Brain microvascular endothelial cell (primary cell): ENCODE data around the gene EML4.

Experiments
- DNase-seq: peaks from one replicate; pipeline ENCODE4 v3.0.0-alpha.2; 2020
- H3K27ac ChIP-seq: fragments of 250-450 bp; sonication (Bioruptor Pico); 2 replicates; pipeline ENCODE4 v1.5.1; 2020; ENCODE audit warnings: mild to moderate bottlenecking, moderate library complexity
- H3K27me3 ChIP-seq: fragments of 250-450 bp; sonication (Bioruptor Pico); replicated peaks from 2 replicates; pipeline ENCODE4 v1.5.1; 2020; ENCODE audit warnings: mild to moderate bottlenecking
- H3K36me3 ChIP-seq: fragments of 250-450 bp; sonication (Bioruptor Pico); replicated peaks from 2 replicates; pipeline ENCODE4 v1.5.1; 2020; ENCODE audit warnings: mild to moderate bottlenecking
- H3K4me3 ChIP-seq: 2 replicates; pipeline ENCODE4 v1.5.1; 2011; ENCODE audit warnings: low read depth, mild to moderate bottlenecking, control low read depth, low read length, moderate library complexity
- CTCF ChIP-seq: IDR thresholded peaks from 2 replicates; pipeline ENCODE4 v1.5.1; 2011; ENCODE audit warnings: low read depth, mild to moderate bottlenecking, moderate library complexity, low read length, control low read depth, inconsistent platforms; ENCODE audit errors: missing control alignments
- in situ Hi-C: cut with HindIII; loops from 2 replicates; pipeline ENCODE4 v1.10.0; 2017; ENCODE audit warnings: low sequenced_read_pairs, low pct_ligation_motif_present

EML4 gene

GRCh38 chr2:42245396-42245795, 76.2 kb downstream of the EML4 start:
- H3K4me3 ChIP-seq: no peak overlapping the region
- no peak for DNase-seq
- H3K36me3 ChIP-seq: peaks cover 8% of the 10 kb centered on the region
- no peak overlapping the region for H3K27ac ChIP-seq
- no peaks in the 10 kb centered on the region for H3K27me3 ChIP-seq
- TF ChIP-seq CTCF: no peak
- in situ Hi-C loops: no loop called here

DNA sequence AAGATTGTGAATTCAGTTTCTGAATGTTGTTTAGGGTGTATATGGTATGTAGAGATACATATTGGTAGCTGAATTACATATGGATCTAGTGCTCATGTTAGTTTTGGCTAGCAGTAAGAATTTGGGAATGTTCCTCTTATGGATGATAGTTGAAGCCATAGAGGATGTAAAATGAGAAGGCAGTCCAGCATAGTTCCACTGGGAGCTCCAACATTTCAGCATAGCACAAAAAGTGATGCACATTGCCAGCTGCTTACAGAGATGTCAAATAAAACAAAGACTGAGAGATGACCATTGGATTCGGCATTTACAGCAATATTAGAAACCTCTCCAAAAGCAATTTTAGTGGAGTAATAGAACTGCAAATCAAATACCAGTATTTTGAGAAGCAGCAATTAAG, 77.4 kb downstream of the EML4 start:
- Histone ChIP-seq H3K36me3 (peaks cover 8% of the 10 kb centered on the region), H3K27ac (no peak overlapping the region), H3K4me3 (no peak overlapping the region), H3K27me3 (no peaks in the 10 kb centered on the region)
- TF ChIP-seq CTCF: no peak
- in situ Hi-C loops: no loop called here
- DNase-seq: no peak

- no peaks in the 10 kb centered on the region for H3K27me3 ChIP-seq
- no peak for TF ChIP-seq CTCF
- in situ Hi-C loops: no loop called here
- no peak for DNase-seq
- H3K27ac ChIP-seq: no peak overlapping the region
- H3K36me3 ChIP-seq: peaks cover 8% of the 10 kb centered on the region
- no peak overlapping the region for H3K4me3 ChIP-seq
Measured at GRCh38 chr2:42248846-42249245, 79.7 kb downstream of the EML4 start.

DNA sequence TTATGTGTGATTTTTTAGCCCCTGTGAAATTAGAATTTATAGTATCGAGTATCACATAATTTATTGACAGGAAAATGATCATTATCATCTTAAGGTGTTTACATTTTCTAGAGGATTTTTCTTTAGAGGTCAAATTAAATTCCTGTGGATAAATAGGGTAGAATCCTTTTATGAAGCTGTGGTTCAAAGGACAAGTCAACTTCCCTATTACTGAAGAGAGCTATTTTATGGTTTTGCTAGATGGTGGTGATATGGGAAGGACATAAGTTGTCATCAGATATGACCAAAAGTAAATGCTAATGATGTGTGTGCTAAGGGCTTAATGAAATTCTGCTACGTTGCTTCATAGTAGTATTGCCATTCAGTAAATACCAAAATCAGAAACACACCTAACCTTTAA, 80.1 kb downstream of the EML4 start:
- Histone ChIP-seq H3K4me3 (no peak overlapping the region), H3K27me3 (no peaks in the 10 kb centered on the region), H3K36me3 (peaks cover 8% of the 10 kb centered on the region), H3K27ac (no peak overlapping the region)
- in situ Hi-C loops: no loop called here
- no peak for DNase-seq
- no peak for TF ChIP-seq CTCF

DNA sequence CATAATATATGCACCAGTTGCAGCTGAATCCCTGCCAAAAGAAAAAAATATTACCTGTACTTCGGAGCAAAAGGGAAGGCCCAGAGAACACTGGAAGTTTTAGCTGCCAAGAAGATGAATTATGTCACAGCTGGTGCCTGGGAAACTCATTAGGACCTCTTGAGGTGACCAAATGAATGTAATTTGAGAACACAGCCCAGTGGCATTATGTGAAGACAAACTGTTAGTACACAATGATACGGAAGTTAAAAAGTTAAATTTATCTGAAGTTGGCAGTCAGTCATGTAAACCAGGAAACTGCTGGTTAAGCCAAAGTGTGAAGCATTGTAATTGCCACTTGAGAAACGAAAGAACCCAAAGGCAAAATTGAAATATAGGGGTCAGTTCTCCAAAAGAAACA, 80.7 kb downstream of the EML4 start:
- in situ Hi-C loops: no loop called here
- H3K27me3 ChIP-seq: no peaks in the 10 kb centered on the region
- H3K4me3 ChIP-seq: no peak overlapping the region
- TF ChIP-seq CTCF: no peak
- DNase-seq: no peak
- H3K27ac ChIP-seq: no peak overlapping the region
- H3K36me3 ChIP-seq: peaks cover 8% of the 10 kb centered on the region

- Histone ChIP-seq H3K27me3 (no peaks in the 10 kb centered on the region), H3K4me3 (no peak overlapping the region), H3K27ac (no peak overlapping the region), H3K36me3 (peaks cover 8% of the 10 kb centered on the region)
- DNase-seq: no peak
- TF ChIP-seq CTCF: no peak
- in situ Hi-C loops: no loop called here
Measured at GRCh38 chr2:42250925-42251324, 81.8 kb downstream of the EML4 start.
